PFSK-1 (cell line): ENCODE data around the gene C6orf132.

Experiments
- FOXP2 ChIP-seq: optimal IDR thresholded peaks from 2 replicates; pipeline ENCODE3; 2011; ENCODE audit warnings: borderline replicate concordance, control low read depth, inconsistent platforms; ENCODE audit not compliant: insufficient read depth; ENCODE audit errors: extremely low read length, extremely low read depth
- POLR2AphosphoS5 ChIP-seq: IDR thresholded peaks from 2 replicates; pipeline ENCODE4 v1.6.1; 2012; ENCODE audit warnings: low read depth, mild to moderate bottlenecking, control low read depth, low read length, moderate library complexity
- REST ChIP-seq, 2 experiments: IDR thresholded peaks; 2 replicates each; pipeline versions ENCODE4 v1.6.1 to v1.8.0; 2011 to 2012; ENCODE audit warnings: low read depth in 2 of 2, low read length in 2 of 2, control low read depth in 1 of 2, inconsistent platforms in 1 of 2, mild to moderate bottlenecking in 1 of 2, moderate library complexity in 1 of 2; ENCODE audit not compliant: insufficient read depth in 1 of 2
- TAF1 ChIP-seq: IDR thresholded peaks from 2 replicates; pipeline ENCODE4 v1.6.1; 2012; ENCODE audit warnings: low read length, control low read depth, borderline replicate concordance; ENCODE audit not compliant: insufficient read depth

DNA sequence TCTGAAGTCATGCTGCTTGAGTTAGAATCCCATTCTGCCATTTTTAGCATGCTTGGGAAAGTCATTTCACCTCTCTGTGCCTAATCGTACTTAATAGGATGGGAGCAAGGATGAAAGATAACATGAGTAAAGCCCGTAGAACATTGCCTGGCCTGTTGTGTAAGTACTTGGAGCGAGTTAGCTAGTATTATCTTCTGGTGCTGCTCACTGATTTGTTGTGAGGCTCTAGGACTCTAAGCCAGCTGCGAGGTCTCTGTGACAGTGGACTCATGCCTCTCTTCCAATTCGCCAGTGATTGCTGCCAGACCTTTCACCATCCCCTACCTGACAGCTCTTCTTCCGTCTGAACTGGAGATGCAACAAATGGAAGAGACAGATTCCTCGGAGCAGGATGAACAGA is 74.2 kb downstream of the C6orf132 start:
- TF ChIP-seq POLR2AphosphoS5 (no peak), FOXP2 (no peak), TAF1 (no peak), REST (IDR thresholded peaks at IDR 0.05; ENCODE audit: insufficient read depth in 1 of 2, low read depth in 2 of 2, low read length in 2 of 2) (no peak)
